ENCODE data around the gene GPATCH4.
A peak's percentile ranks its signal among the peaks of the same experiment; 100 is the strongest.
"Not testable (repeated sequence)": the region's sequence is repeated elsewhere in the genome, so short reads cannot be mapped to it uniquely, and the experiment has no call there.

Gene GPATCH4

GRCh38 chr1:156601122-156601830 is at the start of gene GPATCH4:
Gene GPATCH4 (minus strand): TSS chr1:156601479.
- peak; percentile 58 for DNase-seq (ENCODE audit: low read depth, low spot score)

DNA sequence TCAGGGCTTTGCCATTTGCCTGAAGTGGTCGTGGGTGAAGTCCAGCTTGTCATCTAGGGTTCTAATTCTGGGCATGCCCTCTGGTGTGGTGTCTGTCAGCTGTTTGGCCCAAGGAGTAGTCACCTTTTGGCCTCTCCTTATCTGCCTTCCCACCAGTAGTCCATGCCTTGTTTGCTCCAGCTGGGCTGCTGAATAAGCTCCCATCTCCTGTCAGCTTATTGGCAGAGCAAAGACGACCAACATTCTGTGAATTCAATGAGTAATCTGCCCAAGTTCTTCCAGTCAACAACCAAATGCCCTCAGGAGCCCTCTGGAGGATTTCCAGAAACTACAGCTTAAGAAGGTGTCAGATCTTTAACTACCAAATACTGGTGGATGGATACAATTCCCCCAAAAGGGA is 47.7 kb upstream of the GPATCH4 start:
- DNase-seq (ENCODE audit: low read depth, low spot score): no peak

DNA sequence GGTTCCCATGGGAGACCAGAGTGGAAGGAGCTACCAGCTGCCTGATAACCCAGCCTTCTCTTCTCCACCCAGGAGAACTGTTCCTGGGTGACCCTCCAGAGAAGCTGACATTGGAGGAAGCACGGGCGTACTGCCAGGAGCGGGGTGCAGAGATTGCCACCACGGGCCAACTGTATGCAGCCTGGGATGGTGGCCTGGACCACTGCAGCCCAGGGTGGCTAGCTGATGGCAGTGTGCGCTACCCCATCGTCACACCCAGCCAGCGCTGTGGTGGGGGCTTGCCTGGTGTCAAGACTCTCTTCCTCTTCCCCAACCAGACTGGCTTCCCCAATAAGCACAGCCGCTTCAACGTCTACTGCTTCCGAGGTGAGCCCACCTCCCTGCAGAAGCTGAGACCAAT is 47.2 kb upstream of the GPATCH4 start:
- DNase-seq (ENCODE audit: low read depth, low spot score): no peak

DNA sequence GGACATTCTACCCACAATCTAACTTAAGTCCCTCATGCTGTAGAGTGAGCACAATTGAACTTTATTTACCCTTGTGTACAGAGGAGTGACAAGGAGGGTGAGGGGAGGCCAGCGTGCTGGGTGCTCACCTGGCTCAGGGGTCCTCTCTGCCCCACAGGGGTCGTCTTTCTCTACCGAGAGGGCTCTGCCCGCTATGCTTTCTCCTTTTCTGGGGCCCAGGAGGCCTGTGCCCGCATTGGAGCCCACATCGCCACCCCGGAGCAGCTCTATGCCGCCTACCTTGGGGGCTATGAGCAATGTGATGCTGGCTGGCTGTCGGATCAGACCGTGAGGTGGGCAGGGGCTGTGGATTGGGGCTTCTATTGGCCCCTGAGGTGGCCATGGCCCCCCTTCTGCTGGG is 46.1 kb upstream of the GPATCH4 start:
- DNase-seq (ENCODE audit: low read depth, low spot score): no peak

DNA sequence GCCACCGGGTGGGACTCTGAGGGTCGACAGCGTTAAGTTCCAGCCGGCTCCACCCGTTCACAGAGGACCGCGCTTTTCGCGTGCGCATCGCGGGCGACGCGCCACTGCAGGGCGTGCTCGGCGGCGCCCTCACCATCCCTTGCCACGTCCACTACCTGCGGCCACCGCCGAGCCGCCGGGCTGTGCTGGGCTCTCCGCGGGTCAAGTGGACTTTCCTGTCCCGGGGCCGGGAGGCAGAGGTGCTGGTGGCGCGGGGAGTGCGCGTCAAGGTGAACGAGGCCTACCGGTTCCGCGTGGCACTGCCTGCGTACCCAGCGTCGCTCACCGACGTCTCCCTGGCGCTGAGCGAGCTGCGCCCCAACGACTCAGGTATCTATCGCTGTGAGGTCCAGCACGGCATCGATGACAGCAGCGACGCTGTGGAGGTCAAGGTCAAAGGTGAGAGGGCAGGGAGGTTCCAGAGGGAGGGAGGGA is 45.5 kb upstream of the GPATCH4 start:
- no peak for DNase-seq (ENCODE audit: low read depth, low spot score)

DNA sequence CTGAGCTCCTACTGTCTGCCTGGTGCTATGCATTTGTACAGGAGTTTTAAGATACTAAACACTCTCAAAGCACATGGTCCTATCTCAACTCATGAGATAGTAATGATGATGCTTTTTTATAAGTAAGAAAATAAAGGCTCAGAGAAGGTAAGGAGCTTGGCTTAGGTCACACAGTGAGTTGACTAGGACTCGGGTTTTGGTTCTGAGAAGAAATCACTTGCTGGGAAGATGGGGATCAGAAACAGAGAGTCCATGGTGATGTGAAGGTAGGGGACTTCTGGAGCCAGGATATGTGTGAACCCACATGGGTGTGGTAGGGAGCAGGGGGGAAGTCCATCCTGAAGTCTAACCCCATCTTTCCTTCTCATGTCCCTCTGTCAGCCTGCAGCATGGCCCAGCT is 44.4 kb upstream of the GPATCH4 start:
- no peak for DNase-seq (ENCODE audit: low read depth, low spot score)

DNA sequence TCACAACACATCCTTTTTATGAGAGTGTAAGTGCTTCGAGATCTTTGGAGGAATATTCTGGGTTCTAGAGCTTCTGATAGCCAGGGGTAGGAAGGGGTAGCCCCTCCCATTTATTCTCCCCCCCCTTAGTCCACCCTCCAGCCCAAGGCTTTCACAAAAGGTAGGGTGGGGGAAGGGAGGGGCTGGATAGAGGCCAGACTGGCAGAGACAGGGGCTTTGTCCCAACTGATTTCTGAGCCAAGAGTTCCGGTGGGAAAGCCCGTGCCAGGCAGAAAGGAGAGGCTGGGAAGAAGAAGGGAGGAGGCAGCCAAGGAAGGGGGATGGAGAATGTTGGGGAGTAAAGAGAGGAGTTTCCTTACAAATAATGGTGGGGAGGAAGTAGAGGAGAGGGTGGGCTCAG is 43.8 kb upstream of the GPATCH4 start:
- DNase-seq (ENCODE audit: low read depth, low spot score): no peak

DNA sequence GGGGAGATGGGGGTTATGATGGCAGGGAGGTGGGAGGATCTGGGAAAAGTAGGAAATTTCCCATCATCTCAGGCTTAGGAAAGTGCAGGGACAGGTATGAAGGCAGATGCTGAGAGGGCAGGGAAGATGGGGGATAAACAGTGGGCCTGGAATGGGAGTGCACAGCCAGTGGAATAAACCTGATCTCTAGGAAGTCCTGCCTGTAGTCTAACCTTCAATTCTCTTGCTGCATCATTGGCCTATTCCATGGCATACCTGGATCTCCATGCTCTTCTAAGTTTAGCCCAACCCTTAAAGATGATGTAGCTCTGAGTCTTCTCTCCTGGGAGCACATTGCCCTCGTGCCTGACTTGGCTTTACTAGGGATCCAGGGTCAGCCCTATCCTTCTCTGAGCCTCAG is 43.4 kb upstream of the GPATCH4 start:
- no peak for DNase-seq (ENCODE audit: low read depth, low spot score)

DNA sequence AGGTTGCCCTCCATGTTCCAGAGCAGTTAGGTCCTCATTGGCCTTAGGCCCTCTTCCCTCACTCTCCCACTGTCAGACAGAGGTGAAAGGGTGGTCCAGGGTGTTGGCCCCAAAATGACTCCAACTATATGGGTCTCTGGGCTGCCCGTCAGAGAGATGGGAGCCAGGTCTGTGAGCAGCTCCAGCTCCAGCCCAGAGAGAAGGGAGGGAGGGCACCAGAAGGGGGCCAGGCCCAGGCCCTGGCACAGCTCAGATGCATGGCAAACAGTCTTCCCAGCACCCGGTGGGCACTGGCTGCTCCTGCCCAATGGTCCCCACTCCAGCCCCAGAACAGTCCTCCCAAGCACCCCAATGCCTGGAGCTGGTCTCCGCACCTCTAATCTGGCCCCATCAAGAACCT is 42.9 kb upstream of the GPATCH4 start:
- DNase-seq (ENCODE audit: low read depth, low spot score): no peak

DNA sequence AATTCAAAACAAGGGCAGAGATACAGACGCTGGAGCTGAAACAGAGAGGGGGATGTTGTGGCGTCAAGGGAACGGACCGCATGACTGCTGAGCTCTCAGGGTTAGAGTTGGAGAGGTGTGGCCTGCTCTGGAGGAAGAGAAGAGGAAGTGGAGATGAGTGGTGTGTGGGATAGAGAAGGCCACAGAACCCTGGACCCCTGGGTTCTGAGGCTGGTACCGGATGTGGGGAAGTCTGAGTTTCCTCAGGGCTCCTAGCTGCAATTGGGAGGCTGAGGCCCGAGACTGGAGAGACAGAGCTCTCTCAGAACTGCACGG is 42.5 kb upstream of the GPATCH4 start:
- DNase-seq (ENCODE audit: low read depth, low spot score): no peak

DNA sequence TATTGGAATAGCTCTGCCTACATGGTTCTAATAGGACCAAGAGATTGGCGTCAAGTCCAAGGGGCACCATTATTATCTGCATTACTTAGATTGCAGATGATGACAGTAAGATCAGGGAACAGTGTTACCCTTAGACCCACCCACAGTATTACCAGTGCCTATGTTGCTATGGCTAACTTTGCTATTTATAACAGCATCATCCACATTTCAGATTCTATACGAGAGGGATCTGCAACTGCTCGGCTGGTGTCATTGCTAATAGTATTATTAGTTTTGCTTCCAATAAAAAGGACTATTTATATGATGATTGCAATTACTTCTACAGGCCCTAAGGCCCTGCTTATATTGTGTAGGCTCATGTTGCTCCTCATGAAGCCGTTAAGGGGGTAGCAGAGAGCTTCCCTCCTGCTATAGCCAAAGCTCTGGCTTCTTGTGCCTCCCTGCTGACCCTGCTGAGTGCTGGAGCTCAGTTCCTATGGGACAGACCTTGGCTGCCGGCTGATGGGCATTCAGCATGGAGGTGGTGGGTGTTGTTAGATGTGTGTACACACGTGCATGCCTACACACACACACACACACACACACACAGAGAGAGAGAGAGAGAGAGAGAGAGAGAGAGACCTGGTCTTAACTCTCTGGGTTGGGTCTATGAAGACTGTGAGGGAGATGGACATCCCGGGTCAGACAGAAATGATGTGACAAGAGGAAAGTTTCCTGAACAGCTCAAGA is 41.9 kb upstream of the GPATCH4 start:
- DNase-seq (ENCODE audit: low read depth, low spot score): no peak

- DNase-seq (ENCODE audit: low read depth, low spot score): no peak
Measured at GRCh38 chr1:156642265-156643048, 41.2 kb upstream of the GPATCH4 start.

GRCh38 chr1:156641761-156642264 is 40.5 kb upstream of the GPATCH4 start, which contains the start of gene BCAN:
Gene BCAN (plus strand): TSS chr1:156642117. CDS start chr1:156646055, 3,938 bp downstream.
- no peak for DNase-seq (ENCODE audit: low read depth, low spot score)

DNA sequence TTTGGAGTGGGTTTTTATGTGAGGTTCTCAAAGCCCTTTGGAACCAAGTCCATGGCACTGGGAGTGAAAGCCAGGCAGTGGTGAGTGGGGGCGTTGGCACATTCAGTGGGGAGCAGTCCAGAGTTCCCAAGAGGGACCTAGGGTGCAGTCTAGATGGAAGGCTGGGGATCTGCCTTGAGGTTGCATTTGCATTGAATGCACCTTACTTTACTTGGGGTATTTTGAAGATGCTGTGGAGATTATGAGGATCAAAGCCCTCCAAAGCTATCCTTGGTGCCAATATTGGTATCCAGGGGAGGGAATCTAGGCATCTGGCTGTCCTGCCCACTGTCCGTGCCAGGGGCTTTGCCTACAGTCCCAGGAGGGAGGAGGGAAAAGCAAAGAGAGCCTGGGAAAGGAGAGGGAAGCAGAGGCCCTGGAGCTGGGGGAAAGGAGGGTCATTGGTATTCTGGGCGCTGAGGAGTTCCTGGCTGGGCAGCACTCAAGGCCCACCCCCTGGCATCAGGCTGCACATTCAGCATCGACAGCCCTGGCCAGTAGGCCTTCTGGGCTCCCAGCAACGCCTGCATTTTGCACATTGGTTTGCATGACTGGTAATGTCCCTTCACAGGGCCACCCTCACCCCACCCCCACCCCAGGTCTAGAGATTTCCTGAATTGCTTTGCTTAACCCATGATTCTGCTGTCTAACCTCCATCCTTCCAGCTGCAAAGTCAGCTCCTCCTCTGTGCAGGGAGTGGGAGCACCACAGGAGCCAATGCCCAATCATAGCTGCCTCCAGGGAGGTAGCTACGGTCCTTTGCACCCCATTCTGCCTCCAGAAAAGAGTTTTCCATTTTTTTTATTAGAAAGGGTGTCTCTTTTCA is 39.8 kb upstream of the GPATCH4 start:
- DNase-seq (ENCODE audit: low read depth, low spot score): no peak

- no peak for DNase-seq (ENCODE audit: low read depth, low spot score)
Measured at GRCh38 chr1:156639601-156640101, 38.4 kb upstream of the GPATCH4 start.

DNA sequence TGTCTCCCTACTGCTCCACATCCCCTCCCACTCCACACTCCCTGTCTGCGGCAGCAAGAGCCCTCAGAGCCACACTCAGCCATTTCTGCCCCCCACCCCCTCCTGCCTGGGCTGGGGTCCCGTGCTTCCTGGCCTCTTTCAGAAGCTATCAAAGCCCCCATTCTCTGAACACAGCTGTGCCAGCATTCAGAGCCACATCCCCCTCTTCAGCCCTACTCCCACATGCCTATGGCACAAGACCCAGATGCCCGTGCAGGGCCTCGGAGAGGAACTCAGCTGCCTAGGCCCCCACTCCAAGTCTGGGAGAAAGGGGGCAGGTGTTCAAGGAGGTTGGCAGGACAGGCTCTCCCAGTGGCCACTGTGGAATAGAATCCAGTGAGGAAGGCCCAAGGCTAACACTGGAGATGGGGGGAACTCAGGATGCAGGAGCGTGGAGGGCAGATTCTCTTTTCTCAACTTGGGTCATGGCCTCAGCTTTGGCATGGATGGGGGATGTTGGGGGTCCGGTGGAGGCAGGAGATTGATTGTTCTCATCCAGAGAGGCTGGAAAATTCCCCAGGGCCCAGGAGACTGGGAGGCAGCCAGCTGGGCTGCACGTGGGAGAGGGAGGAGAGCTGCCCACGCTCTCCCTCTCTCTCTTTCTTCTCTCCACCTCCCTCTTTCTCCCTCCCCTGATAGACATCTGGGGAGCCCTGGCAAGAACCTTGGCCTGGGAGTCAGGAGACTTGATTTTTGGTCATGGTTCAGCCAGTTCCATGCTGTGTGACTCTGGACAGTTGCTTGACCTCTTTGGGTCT is 37.1 kb upstream of the GPATCH4 start:
- no peak for DNase-seq (ENCODE audit: low read depth, low spot score)

GRCh38 chr1:156632355-156632754 is 31.1 kb upstream of the GPATCH4 start:
- no peak for DNase-seq (ENCODE audit: low read depth, low spot score)

DNA sequence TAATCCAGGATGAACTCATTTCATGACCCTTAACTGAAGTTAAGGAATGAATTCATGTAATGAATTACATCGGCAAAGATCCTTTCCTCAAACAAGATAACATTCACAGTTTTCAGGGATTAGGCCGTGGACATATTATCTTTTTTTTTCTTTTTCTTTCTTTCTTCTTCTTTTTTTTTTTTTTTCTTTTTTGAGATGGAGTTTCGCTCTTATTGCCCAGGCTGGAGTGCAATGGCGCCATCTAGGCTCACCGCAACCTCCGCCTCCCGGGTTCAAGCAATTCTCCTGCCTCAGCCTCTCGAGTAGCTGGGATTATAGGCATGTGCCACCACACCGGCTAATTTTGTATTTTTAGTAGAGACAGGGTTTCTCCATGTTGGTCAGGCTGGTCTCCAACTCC is 29.9 kb upstream of the GPATCH4 start:
- DNase-seq (ENCODE audit: low read depth, low spot score): not testable (repeated sequence)

GRCh38 chr1:156629823-156630449 is 28.7 kb upstream of the GPATCH4 start:
- DNase-seq (ENCODE audit: low read depth, low spot score): no peak
